Measurements from ENCODE around the gene ASGR1. TPM values are rescaled to one million over a fixed set of nuclear protein-coding genes. Genes with fewer than 3 reads are reported as not detected.

ASGR1 gene
- total RNA-seq, 1 experiment from 2014 or later: 0.98 TPM

GRCh38 chr17:7123844-7124243 is 55.3 kb downstream of the ASGR1 start:
- no peak for DNase-seq (ENCODE audit: low spot score)

Other genes starting within 250 kb of the ASGR1 start
- not detected in 2 replicates for gene ALOX12, start 183.3 kb downstream of the ASGR1 start, total RNA-seq (2014; rRNA removed; shearing (Covaris generic))
- gene RNASEK, start 166.7 kb downstream of the ASGR1 start, total RNA-seq (2014; rRNA removed; shearing (Covaris generic)): 220 and 249 TPM in 2 replicates
- gene BCL6B, start 156.3 kb downstream of the ASGR1 start, total RNA-seq (2014; rRNA removed; shearing (Covaris generic)): 0.07 TPM in 1 of 2 replicates, not detected in the other
- gene SLC16A13, start 143.4 kb downstream of the ASGR1 start, total RNA-seq (2014; rRNA removed; shearing (Covaris generic)): 0.74 and 1.9 TPM in 2 replicates
- not detected in 2 replicates for gene SLC16A11, start 135.3 kb downstream of the ASGR1 start, total RNA-seq (2014; rRNA removed; shearing (Covaris generic))
- not detected in 2 replicates for gene CLEC10A, start 99.1 kb downstream of the ASGR1 start, total RNA-seq (2014; rRNA removed; shearing (Covaris generic))
- gene ASGR2, start 64.5 kb downstream of the ASGR1 start, total RNA-seq (2014; rRNA removed; shearing (Covaris generic)): not detected in 2 replicates
- 7.2 and 7.3 TPM in 2 replicates for gene DLG4, start 40.5 kb upstream of the ASGR1 start, total RNA-seq (2014; rRNA removed; shearing (Covaris generic))
- 278 and 349 TPM in 2 replicates for gene ACADVL, start 40.6 kb upstream of the ASGR1 start, total RNA-seq (2014; rRNA removed; shearing (Covaris generic))
- gene DVL2, start 55.1 kb upstream of the ASGR1 start, total RNA-seq (2014; rRNA removed; shearing (Covaris generic)): 65.1 and 82.4 TPM in 2 replicates
- gene PHF23, start 60.1 kb upstream of the ASGR1 start, total RNA-seq (2014; rRNA removed; shearing (Covaris generic)): 59.5 and 75.3 TPM in 2 replicates
- gene GABARAP, start 63.1 kb upstream of the ASGR1 start, total RNA-seq (2014; rRNA removed; shearing (Covaris generic)): 144 and 238 TPM in 2 replicates
- gene CTDNEP1, start 72.4 kb upstream of the ASGR1 start, total RNA-seq (2014; rRNA removed; shearing (Covaris generic)): 34.2 and 36.9 TPM in 2 replicates
- 102 and 104 TPM in 2 replicates for gene ELP5, start 72.8 kb upstream of the ASGR1 start, total RNA-seq (2014; rRNA removed; shearing (Covaris generic))
- gene CLDN7, start 83.1 kb upstream of the ASGR1 start, total RNA-seq (2014; rRNA removed; shearing (Covaris generic)): 1.2 TPM in 1 of 2 replicates, not detected in the other
- gene SLC2A4, start 102.3 kb upstream of the ASGR1 start, total RNA-seq (2014; rRNA removed; shearing (Covaris generic)): not detected in 2 replicates
- gene YBX2, start 115.3 kb upstream of the ASGR1 start, total RNA-seq (2014; rRNA removed; shearing (Covaris generic)): 0.86 and 1.1 TPM in 2 replicates
- 844 and 911 TPM in 2 replicates for gene EIF5A, start 128.3 kb upstream of the ASGR1 start, total RNA-seq (2014; rRNA removed; shearing (Covaris generic))
- gene GPS2, start 136.0 kb upstream of the ASGR1 start, total RNA-seq (2014; rRNA removed; shearing (Covaris generic)): 100 and 114 TPM in 2 replicates
- 9.8 and 12.2 TPM in 2 replicates for gene NEURL4, start 150.0 kb upstream of the ASGR1 start, total RNA-seq (2014; rRNA removed; shearing (Covaris generic))
- gene ACAP1, start 157.2 kb upstream of the ASGR1 start, total RNA-seq (2014; rRNA removed; shearing (Covaris generic)): 0.90 and 4.1 TPM in 2 replicates
- 13.9 and 19.5 TPM in 2 replicates for gene KCTD11, start 172.8 kb upstream of the ASGR1 start, total RNA-seq (2014; rRNA removed; shearing (Covaris generic))
- not detected in 2 replicates for gene TMEM95, start 175.8 kb upstream of the ASGR1 start, total RNA-seq (2014; rRNA removed; shearing (Covaris generic))
- gene TNK1, start 201.7 kb upstream of the ASGR1 start, total RNA-seq (2014; rRNA removed; shearing (Covaris generic)): 0.07 TPM in 1 of 2 replicates, not detected in the other
- gene PLSCR3, start 215.2 kb upstream of the ASGR1 start, total RNA-seq (2014; rRNA removed; shearing (Covaris generic)): 73.2 and 74.7 TPM in 2 replicates
- gene TMEM256, start 224.7 kb upstream of the ASGR1 start, total RNA-seq (2014; rRNA removed; shearing (Covaris generic)): 71.7 and 80.4 TPM in 2 replicates
- gene NLGN2, start 228.5 kb upstream of the ASGR1 start, total RNA-seq (2014; rRNA removed; shearing (Covaris generic)): 11.3 and 12.3 TPM in 2 replicates
- gene SPEM1, start 241.0 kb upstream of the ASGR1 start, total RNA-seq (2014; rRNA removed; shearing (Covaris generic)): not detected in 2 replicates
- gene SPEM2, start 246.2 kb upstream of the ASGR1 start, total RNA-seq (2014; rRNA removed; shearing (Covaris generic)): not detected in 2 replicates
- not detected in 2 replicates for gene SPEM3, start 249.5 kb upstream of the ASGR1 start, total RNA-seq (2014; rRNA removed; shearing (Covaris generic))

Measured in A172 (cell line).